SIG-M5 treated with dmso at 0.1 percent for 504 hours (cell line): ENCODE measurements around the gene GRAMD4.
A peak's percentile ranks its signal among the peaks of the same experiment; 100 is the strongest.
"Not testable (repeated sequence)": the region's sequence is repeated elsewhere in the genome, so short reads cannot be mapped to it uniquely, and the experiment has no call there.

Experiments
- DNase-seq: peaks from one replicate; lab custom pipeline; 2025; ENCODE audit not compliant: unreplicated experiment; lab: John Stamatoyannopoulos, UW

GRAMD4 gene

GRCh38 chr22:46617986-46618647 lies 2.1 kb upstream of the GRAMD4 start:
- no peak for DNase-seq

GRCh38 chr22:46618667-46619066 lies 1.5 kb upstream of the GRAMD4 start:
- no peak for DNase-seq

GRCh38 chr22:46619240-46619829 lies 851 bp upstream of the GRAMD4 start:
- no peak for DNase-seq

GRCh38 chr22:46620588-46621242 lies 529 bp downstream of the GRAMD4 start:
- DNase-seq: no peak

- not testable (repeated sequence) for DNase-seq
These were observed 1.2 kb downstream of the GRAMD4 start for GRCh38 chr22:46621243-46621930.

GRCh38 chr22:46622081-46622521 lies 1.9 kb downstream of the GRAMD4 start:
- peak; percentile 37 for DNase-seq

GRCh38 chr22:46625113-46625842 lies 5.1 kb downstream of the GRAMD4 start:
- no peak for DNase-seq

- no peak for DNase-seq
These were observed 5.7 kb downstream of the GRAMD4 start for GRCh38 chr22:46625843-46626349.

GRCh38 chr22:46626356-46626755 lies 6.2 kb downstream of the GRAMD4 start:
- DNase-seq: no peak

GRCh38 chr22:46626911-46627805 lies 7.0 kb downstream of the GRAMD4 start:
- DNase-seq: no peak

- DNase-seq: no peak
These were observed 7.8 kb downstream of the GRAMD4 start for GRCh38 chr22:46627806-46628482.

- DNase-seq: no peak
These were observed 8.6 kb downstream of the GRAMD4 start for GRCh38 chr22:46628756-46629155.

- no peak for DNase-seq
These were observed 9.1 kb downstream of the GRAMD4 start for GRCh38 chr22:46629291-46629690.

- no peak for DNase-seq
These were observed 10.9 kb downstream of the GRAMD4 start for GRCh38 chr22:46631113-46631512.

- DNase-seq: no peak
These were observed 12.6 kb downstream of the GRAMD4 start for GRCh38 chr22:46632646-46633249.

GRCh38 chr22:46633334-46633890 lies 13.2 kb downstream of the GRAMD4 start:
- no peak for DNase-seq

- no peak for DNase-seq
These were observed 14.0 kb downstream of the GRAMD4 start for GRCh38 chr22:46634011-46634699.
